HG02642 (cell line): ENCODE results near the gene ZC3H18.

ENCODE experiments used
- ATAC-seq: cut with Tn5 transposase; IDR thresholded peaks from one replicate; pipeline ENCODE4 v1.9.1; 2021; ENCODE audit warnings: mild to moderate bottlenecking; ENCODE audit not compliant: unreplicated experiment, poor library complexity

ZC3H18 gene

GRCh38 chr16:88578446-88579313 lies 8.5 kb downstream of the ZC3H18 start:
- ATAC-seq, result no peak

DNA sequence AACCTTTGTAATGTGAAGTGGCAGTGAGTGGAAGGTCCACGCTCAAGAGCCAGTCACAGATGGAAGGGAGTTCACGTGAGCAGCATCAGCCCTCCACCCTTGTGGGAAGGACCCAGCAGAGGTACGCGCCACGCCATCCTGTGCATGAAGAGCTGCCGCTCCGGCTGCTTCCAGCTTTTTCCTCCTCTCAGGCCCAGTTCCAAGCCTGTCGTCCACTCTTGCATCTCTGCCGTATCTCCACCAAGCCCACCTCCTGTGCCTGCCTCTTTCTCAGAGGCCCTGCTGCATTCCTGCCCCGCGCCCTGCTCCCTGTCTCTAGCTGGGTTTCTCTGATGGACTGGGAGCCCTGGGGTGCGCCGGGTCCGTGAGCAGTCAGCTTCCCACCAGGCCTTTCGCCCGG lies 10.2 kb downstream of the ZC3H18 start:
- no peak for ATAC-seq

GRCh38 chr16:88581033-88581432 lies 10.8 kb downstream of the ZC3H18 start:
- ATAC-seq, result no peak

- no peak for ATAC-seq
Observed at GRCh38 chr16:88582912-88583575, 12.8 kb downstream of the ZC3H18 start.

DNA sequence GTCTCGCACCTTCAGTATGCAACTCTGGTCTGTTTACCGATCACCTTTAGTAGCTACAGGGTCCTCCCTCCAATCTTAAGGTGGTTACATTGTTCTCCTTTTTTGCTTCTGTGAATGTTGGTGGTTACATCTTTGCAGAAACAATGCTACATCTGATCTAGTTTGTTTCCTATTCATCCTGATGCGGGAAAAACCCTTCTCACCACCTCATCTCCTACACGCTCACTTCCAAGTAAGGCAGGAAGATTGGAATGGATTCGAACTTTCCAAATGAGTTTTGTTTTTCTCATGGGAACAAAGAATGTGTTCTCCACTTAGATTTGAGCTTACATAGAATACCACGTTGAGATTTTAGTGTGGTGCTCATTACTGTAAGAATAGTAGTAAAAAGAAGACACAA lies 14.5 kb downstream of the ZC3H18 start:
- no peak for ATAC-seq

- no peak for ATAC-seq
Observed at GRCh38 chr16:88585269-88585668, 15.1 kb downstream of the ZC3H18 start.

- no peak for ATAC-seq
Observed at GRCh38 chr16:88585927-88586581, 15.9 kb downstream of the ZC3H18 start.

GRCh38 chr16:88588148-88588547 lies 17.9 kb downstream of the ZC3H18 start:
- ATAC-seq, result no peak

GRCh38 chr16:88588754-88589153 lies 18.6 kb downstream of the ZC3H18 start:
- ATAC-seq, result no peak

GRCh38 chr16:88589441-88589840 lies 19.2 kb downstream of the ZC3H18 start:
- ATAC-seq, result no peak

GRCh38 chr16:88591577-88592021 lies 21.4 kb downstream of the ZC3H18 start:
- ATAC-seq, result no peak

GRCh38 chr16:88593061-88593460 lies 22.9 kb downstream of the ZC3H18 start:
- no peak for ATAC-seq

DNA sequence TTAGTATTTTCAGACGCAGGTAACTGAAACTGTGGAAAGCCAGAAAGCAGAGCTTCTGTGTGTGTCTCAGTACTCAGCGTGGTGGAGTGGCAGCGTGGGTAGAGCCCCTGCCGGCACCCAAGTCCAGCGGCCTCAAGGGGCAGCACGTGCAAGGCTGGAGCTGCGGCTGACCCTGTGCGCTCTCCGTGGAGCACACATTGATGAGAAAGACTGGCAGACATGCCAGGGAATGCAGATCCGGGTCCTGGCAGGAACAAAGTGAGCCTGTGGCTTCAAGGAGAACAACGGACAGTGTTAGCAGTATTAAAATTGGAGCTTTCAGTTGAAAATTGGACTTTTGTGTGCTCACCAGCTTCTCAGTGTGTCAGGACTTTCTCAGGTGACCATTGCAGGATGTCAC lies 23.3 kb downstream of the ZC3H18 start:
- ATAC-seq, result no peak

DNA sequence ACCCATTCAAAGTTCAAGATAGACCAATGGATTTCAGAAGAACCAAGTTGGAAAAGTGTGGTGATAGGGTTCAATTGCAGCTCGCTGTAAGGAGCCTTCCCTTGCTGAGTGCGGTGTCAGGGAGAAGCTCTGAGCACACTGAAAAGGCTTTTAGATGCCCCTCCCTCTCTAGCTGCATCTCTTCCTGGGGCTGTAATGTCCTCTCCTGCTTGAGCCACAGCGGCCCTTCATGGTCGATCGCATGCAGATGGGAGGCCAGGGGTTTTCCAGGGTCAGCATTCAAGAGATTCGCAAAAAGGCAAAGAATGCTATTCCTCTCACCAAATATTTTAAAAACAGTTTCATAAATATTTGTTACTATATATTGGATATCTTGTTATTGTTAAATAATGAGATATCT lies 23.7 kb downstream of the ZC3H18 start:
- no peak for ATAC-seq

- no peak for ATAC-seq
Observed at GRCh38 chr16:88595101-88595500, 24.9 kb downstream of the ZC3H18 start.

DNA sequence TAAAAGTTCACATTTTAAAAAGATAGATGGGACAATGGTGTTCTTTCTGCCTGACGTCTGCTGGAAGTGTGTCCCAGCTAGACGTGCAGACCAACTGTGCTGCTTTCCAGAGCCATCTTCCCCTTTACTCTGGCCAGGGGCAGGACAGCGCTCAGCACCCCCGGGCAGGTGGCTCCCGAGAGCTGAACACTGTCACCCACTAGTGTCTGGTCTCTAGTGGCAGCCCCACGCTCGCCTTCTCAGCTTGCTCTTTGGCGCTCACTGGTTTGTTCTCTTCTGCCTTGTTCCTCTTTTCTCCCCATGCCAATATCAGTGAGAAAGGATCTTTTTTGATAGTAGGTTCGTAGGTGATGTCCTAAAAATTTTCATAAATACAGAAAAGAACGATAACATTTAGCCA lies 25.7 kb downstream of the ZC3H18 start:
- ATAC-seq, result no peak

DNA sequence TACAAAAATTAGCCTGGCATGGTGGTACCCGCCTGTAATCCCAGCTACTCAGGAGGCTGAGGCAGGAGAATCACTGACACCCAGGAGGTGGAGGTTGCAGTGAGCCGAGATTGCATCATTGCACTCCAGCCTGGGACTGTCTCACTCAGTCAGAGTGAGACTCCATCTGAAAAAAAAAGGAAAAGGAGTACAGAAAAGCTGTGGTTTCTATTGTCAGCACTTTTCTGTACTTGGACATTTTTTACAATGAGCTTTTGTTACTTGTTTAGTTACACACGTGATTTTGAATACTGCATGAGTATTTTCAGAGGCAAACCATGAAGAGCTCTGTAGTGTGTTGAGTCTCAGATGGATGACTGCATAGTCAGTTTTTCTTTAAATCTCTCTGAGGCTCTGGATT lies 26.3 kb downstream of the ZC3H18 start:
- ATAC-seq, result no peak

- no peak for ATAC-seq
Observed at GRCh38 chr16:88597856-88598491, 27.8 kb downstream of the ZC3H18 start.

DNA sequence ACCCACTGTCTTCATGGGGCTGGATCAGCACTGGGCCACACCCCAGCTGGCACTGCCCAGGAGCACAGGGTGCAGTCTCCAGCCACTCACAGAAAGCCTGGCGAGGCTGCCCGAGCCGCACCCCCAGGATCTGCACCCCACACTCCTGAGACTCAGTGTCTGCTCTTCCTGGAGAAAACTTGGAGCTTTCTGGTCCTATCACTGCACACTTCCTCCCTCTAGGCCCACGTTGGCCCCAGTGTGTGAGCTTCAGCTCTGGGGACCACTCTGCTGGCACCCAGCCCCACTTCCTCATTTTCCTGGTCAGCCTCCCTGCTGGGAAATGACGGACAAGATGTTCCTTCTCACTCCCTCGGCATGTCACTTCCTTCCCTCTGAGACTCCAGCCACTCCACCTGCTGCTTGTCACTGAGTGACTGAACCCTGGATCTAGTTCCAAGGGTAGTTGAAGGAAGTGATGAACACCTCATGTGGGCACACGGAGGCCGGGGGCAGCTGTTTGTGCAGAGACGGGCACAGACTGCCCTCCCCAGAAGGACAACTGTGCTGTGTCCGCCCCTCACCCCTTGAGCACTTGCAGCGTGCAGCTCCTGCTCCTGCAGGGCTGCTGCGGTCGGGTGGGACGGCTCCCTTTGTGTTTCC lies 29.0 kb downstream of the ZC3H18 start:
- no peak for ATAC-seq

DNA sequence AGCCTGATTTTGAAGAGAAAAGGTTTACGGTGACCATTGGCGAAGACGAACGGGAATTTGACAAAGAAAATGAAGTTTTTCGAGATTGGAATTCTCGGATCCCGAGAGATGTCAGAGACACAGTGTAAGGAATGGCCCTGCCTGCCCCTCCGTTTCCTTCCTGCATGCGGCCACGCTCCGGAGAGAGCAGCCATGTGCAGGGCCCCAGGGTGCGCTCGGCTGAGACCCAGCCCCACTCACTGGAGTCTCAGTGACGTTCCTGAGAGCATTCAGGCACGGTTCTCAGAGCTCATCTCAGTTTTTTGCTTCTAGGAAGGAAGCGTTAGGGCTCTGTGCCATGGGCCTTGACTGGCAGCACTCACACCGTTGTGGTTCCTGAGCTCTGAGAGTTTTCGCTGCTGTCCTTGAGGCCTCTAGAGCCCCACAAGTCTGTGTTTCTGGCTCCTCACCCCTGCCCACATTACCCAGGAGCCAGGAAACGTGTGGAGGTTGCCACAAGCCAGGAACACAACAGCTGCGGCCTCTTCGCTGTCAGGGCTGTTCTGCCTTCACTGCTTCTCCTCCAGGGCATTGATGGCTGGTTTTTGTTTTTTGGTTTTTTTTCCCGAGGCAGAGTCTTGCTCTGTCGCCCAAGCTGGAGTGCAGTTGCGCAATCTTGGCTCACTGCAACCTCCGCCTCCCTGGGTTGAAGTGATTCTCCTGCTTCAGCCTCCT lies 29.8 kb downstream of the ZC3H18 start:
- no peak for ATAC-seq
